GM12875 (cell line): ENCODE data around the gene ELFN2.

Experiments used
- H3K4me3 ChIP-seq: one replicate; pipeline ENCODE4 v1.5.1; 2011; ENCODE audit warnings: low read depth, low read length, control low read depth
- CTCF ChIP-seq: IDR thresholded peaks from 2 replicates; pipeline ENCODE4 v1.5.1; 2011; ENCODE audit warnings: low read depth, mild to moderate bottlenecking, control low read depth, inconsistent platforms, low read length, moderate library complexity, borderline replicate concordance; ENCODE audit not compliant: insufficient read depth

Gene ELFN2

GRCh38 chr22:37386441-37386840, 40.8 kb downstream of the ELFN2 start:
- no peak overlapping the region for H3K4me3 ChIP-seq
- TF ChIP-seq CTCF, result no peak

GRCh38 chr22:37384691-37385090, 42.6 kb downstream of the ELFN2 start:
- TF ChIP-seq CTCF, result no peak
- H3K4me3 ChIP-seq, result no peak overlapping the region

- TF ChIP-seq CTCF, result no peak
- H3K4me3 ChIP-seq, result no peak overlapping the region
These were observed 43.9 kb downstream of the ELFN2 start for GRCh38 chr22:37383341-37383740.

GRCh38 chr22:37381489-37381888, 45.8 kb downstream of the ELFN2 start:
- no peak overlapping the region for H3K4me3 ChIP-seq
- no peak for TF ChIP-seq CTCF

GRCh38 chr22:37379722-37380121, 47.6 kb downstream of the ELFN2 start:
- TF ChIP-seq CTCF, result no peak
- H3K4me3 ChIP-seq, result no peak overlapping the region

GRCh38 chr22:37379085-37379484, 48.2 kb downstream of the ELFN2 start:
- TF ChIP-seq CTCF, result no peak
- no peak overlapping the region for H3K4me3 ChIP-seq

DNA sequence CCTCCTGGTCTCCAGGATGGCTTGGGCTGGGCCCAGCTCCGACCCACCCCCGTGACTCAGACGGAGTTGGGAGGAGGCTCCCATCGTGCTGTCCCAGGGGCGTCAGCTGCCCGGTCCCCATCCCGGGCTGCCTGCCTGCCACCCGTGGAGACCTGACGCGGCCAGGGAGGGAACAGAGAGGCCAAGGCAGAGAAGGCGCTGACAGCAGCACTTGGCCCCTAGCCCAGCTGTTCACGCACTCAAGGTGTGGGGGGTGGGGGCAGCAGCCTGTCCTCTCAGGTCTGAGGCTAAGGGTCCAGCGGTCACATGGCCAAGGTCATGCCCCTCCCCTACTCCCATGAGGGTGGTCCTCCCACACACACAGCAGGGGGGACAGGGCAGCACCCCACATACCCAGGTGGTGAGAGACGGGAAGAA, 48.6 kb downstream of the ELFN2 start:
- no peak overlapping the region for H3K4me3 ChIP-seq
- no peak for TF ChIP-seq CTCF
